ENCODE data around the gene ZDHHC12. TPM values are rescaled to one million over a fixed set of nuclear protein-coding genes. Genes with fewer than 3 reads are reported as not detected.

ZDHHC12 gene
- polyA plus RNA-seq, 4 donors, result 44.6 to 99.3 (median 68.6) TPM

GRCh38 chr9:128742401-128742800 lies 18.5 kb upstream of the ZDHHC12 start:
- Histone ChIP-seq H3K27me3 (ENCODE audit: control insufficient read depth in 3 of 3, insufficient read depth in 3 of 3, low read length in 3 of 3) (no peaks in the 10 kb centered on the region), H3K9me3 (ENCODE audit: control insufficient read depth in 2 of 2, insufficient read depth in 1 of 2, low read depth in 1 of 2, low read length in 1 of 2) (no peaks in the 10 kb centered on the region), H3K27ac (ENCODE audit: low read depth in 1 of 3, low read length in 2 of 3) (no peak overlapping the region), H3K4me3 (ENCODE audit: low read depth in 1 of 3, low read length in 3 of 3) (no peak overlapping the region), H3K36me3 (ENCODE audit: control insufficient read depth in 3 of 3, insufficient read depth in 2 of 3, low read depth in 1 of 3, low read length in 3 of 3) (peaks cover 0 to 52% (median 17%) of the 10 kb centered on the region in 3 donors), H3K4me1 (ENCODE audit: control insufficient read depth in 3 of 3, insufficient read depth in 2 of 3, low read depth in 1 of 3, low read length in 2 of 3) (no peaks in the 10 kb centered on the region)
- FAIRE-seq (no peak), DNase-seq (no peak)
- 82 to 86% (median 86%) methylated on average over 19 to 20 of the region's 20 CpGs for WGBS, 3 donors

GRCh38 chr9:128735373-128735772 lies 11.4 kb upstream of the ZDHHC12 start:
- peaks cover 2 to 70% (median 17%) of the 10 kb centered on the region in 3 donors for H3K36me3 ChIP-seq (ENCODE audit: control insufficient read depth in 3 of 3, insufficient read depth in 2 of 3, low read depth in 1 of 3, low read length in 3 of 3)
- no peak overlapping the region for H3K27ac ChIP-seq (ENCODE audit: low read depth in 1 of 3, low read length in 2 of 3)
- H3K9me3 ChIP-seq (ENCODE audit: control insufficient read depth in 2 of 2, insufficient read depth in 1 of 2, low read depth in 1 of 2, low read length in 1 of 2), result no peaks in the 10 kb centered on the region
- FAIRE-seq (no peak), DNase-seq (no peak)
- 85 to 100% (median 100%) methylated on average over 1 to 2 of the region's 2 CpGs for WGBS, 3 donors
- no peak overlapping the region for H3K4me3 ChIP-seq (ENCODE audit: low read depth in 1 of 3, low read length in 3 of 3)
- H3K27me3 ChIP-seq (ENCODE audit: control insufficient read depth in 3 of 3, insufficient read depth in 3 of 3, low read length in 3 of 3), result no peaks in the 10 kb centered on the region
- H3K4me1 ChIP-seq (ENCODE audit: control insufficient read depth in 3 of 3, insufficient read depth in 2 of 3, low read depth in 1 of 3, low read length in 2 of 3), result peaks cover 0 to 3% (median 0%) of the 10 kb centered on the region in 3 donors

- FAIRE-seq, result no peak
- Histone ChIP-seq H3K4me1 (ENCODE audit: control insufficient read depth in 3 of 3, insufficient read depth in 2 of 3, low read depth in 1 of 3, low read length in 2 of 3) (peaks cover 0 to 3% (median 0%) of the 10 kb centered on the region in 3 donors), H3K4me3 (ENCODE audit: low read depth in 1 of 3, low read length in 3 of 3) (peak overlapping the region in 1 of 3 donors; percentile 31), H3K27ac (ENCODE audit: low read depth in 1 of 3, low read length in 2 of 3) (peak overlapping the region in 2 of 3 donors; percentile 14 to 64), H3K27me3 (ENCODE audit: control insufficient read depth in 3 of 3, insufficient read depth in 3 of 3, low read length in 3 of 3) (no peaks in the 10 kb centered on the region), H3K9me3 (ENCODE audit: control insufficient read depth in 2 of 2, insufficient read depth in 1 of 2, low read depth in 1 of 2, low read length in 1 of 2) (no peaks in the 10 kb centered on the region), H3K36me3 (ENCODE audit: control insufficient read depth in 3 of 3, insufficient read depth in 2 of 3, low read depth in 1 of 3, low read length in 3 of 3) (peaks cover 6 to 71% (median 10%) of the 10 kb centered on the region in 3 donors)
- peak; percentile 85 to 90 for DNase-seq
- 27 to 40% (median 31%) methylated on average over 9 of the region's 9 CpGs for WGBS, 3 donors
Observed at GRCh38 chr9:128733256-128733655, 9.3 kb upstream of the ZDHHC12 start.

GRCh38 chr9:128732576-128732975 lies 8.6 kb upstream of the ZDHHC12 start:
- FAIRE-seq, result no peak
- no peaks in the 10 kb centered on the region for H3K27me3 ChIP-seq (ENCODE audit: control insufficient read depth in 3 of 3, insufficient read depth in 3 of 3, low read length in 3 of 3)
- no peaks in the 10 kb centered on the region for H3K9me3 ChIP-seq (ENCODE audit: control insufficient read depth in 2 of 2, insufficient read depth in 1 of 2, low read depth in 1 of 2, low read length in 1 of 2)
- no peak overlapping the region for H3K4me3 ChIP-seq (ENCODE audit: low read depth in 1 of 3, low read length in 3 of 3)
- WGBS, 3 donors, result 88 to 95% (median 91%) methylated on average over 13 of the region's 13 CpGs
- no peak for DNase-seq
- H3K27ac ChIP-seq (ENCODE audit: low read depth in 1 of 3, low read length in 2 of 3), result no peak overlapping the region
- H3K36me3 ChIP-seq (ENCODE audit: control insufficient read depth in 3 of 3, insufficient read depth in 2 of 3, low read depth in 1 of 3, low read length in 3 of 3), result peaks cover 6 to 75% (median 10%) of the 10 kb centered on the region in 3 donors
- peaks cover 0 to 3% (median 0%) of the 10 kb centered on the region in 3 donors for H3K4me1 ChIP-seq (ENCODE audit: control insufficient read depth in 3 of 3, insufficient read depth in 2 of 3, low read depth in 1 of 3, low read length in 2 of 3)

- Histone ChIP-seq H3K9me3 (ENCODE audit: control insufficient read depth in 2 of 2, insufficient read depth in 1 of 2, low read depth in 1 of 2, low read length in 1 of 2) (no peaks in the 10 kb centered on the region), H3K27ac (ENCODE audit: low read depth in 1 of 3, low read length in 2 of 3) (no peak overlapping the region), H3K4me1 (ENCODE audit: control insufficient read depth in 3 of 3, insufficient read depth in 2 of 3, low read depth in 1 of 3, low read length in 2 of 3) (peaks cover 0 to 3% (median 0%) of the 10 kb centered on the region in 3 donors), H3K4me3 (ENCODE audit: low read depth in 1 of 3, low read length in 3 of 3) (no peak overlapping the region), H3K36me3 (ENCODE audit: control insufficient read depth in 3 of 3, insufficient read depth in 2 of 3, low read depth in 1 of 3, low read length in 3 of 3) (peaks cover 4 to 73% (median 8%) of the 10 kb centered on the region in 3 donors), H3K27me3 (ENCODE audit: control insufficient read depth in 3 of 3, insufficient read depth in 3 of 3, low read length in 3 of 3) (no peaks in the 10 kb centered on the region)
- WGBS, 3 donors, result 82 to 89% (median 88%) methylated on average over 9 of the region's 9 CpGs
- DNase-seq (no peak), FAIRE-seq (no peak)
Observed at GRCh38 chr9:128731691-128732090, 7.8 kb upstream of the ZDHHC12 start.

- DNase-seq, result no peak
- WGBS, 3 donors, result 88 to 94% (median 90%) methylated on average over 13 of the region's 13 CpGs
- no peaks in the 10 kb centered on the region for H3K9me3 ChIP-seq (ENCODE audit: control insufficient read depth in 2 of 2, insufficient read depth in 1 of 2, low read depth in 1 of 2, low read length in 1 of 2)
- H3K27ac ChIP-seq (ENCODE audit: low read depth in 1 of 3, low read length in 2 of 3), result no peak overlapping the region
- no peak overlapping the region for H3K4me3 ChIP-seq (ENCODE audit: low read depth in 1 of 3, low read length in 3 of 3)
- H3K36me3 ChIP-seq (ENCODE audit: control insufficient read depth in 3 of 3, insufficient read depth in 2 of 3, low read depth in 1 of 3, low read length in 3 of 3), result peaks cover 4 to 69% (median 8%) of the 10 kb centered on the region in 3 donors
- H3K4me1 ChIP-seq (ENCODE audit: control insufficient read depth in 3 of 3, insufficient read depth in 2 of 3, low read depth in 1 of 3, low read length in 2 of 3), result peaks cover 0 to 3% (median 0%) of the 10 kb centered on the region in 3 donors
- no peaks in the 10 kb centered on the region for H3K27me3 ChIP-seq (ENCODE audit: control insufficient read depth in 3 of 3, insufficient read depth in 3 of 3, low read length in 3 of 3)
- no peak for FAIRE-seq
Observed at GRCh38 chr9:128731093-128731492, 7.2 kb upstream of the ZDHHC12 start.

GRCh38 chr9:128729766-128730517 lies 6.0 kb upstream of the ZDHHC12 start:
- Histone ChIP-seq H3K27me3 (ENCODE audit: control insufficient read depth in 3 of 3, insufficient read depth in 3 of 3, low read length in 3 of 3) (no peaks in the 10 kb centered on the region), H3K36me3 (ENCODE audit: control insufficient read depth in 3 of 3, insufficient read depth in 2 of 3, low read depth in 1 of 3, low read length in 3 of 3) (peaks cover 4 to 62% (median 7%) of the 10 kb centered on the region in 3 donors), H3K4me1 (ENCODE audit: control insufficient read depth in 3 of 3, insufficient read depth in 2 of 3, low read depth in 1 of 3, low read length in 2 of 3) (peaks cover 0 to 3% (median 0%) of the 10 kb centered on the region in 3 donors), H3K27ac (ENCODE audit: low read depth in 1 of 3, low read length in 2 of 3) (no peak overlapping the region), H3K9me3 (ENCODE audit: control insufficient read depth in 2 of 2, insufficient read depth in 1 of 2, low read depth in 1 of 2, low read length in 1 of 2) (no peaks in the 10 kb centered on the region), H3K4me3 (ENCODE audit: low read depth in 1 of 3, low read length in 3 of 3) (no peak overlapping the region)
- WGBS, 3 donors, result 92 to 97% (median 92%) methylated on average over 27 of the region's 27 CpGs
- DNase-seq (no peak), FAIRE-seq (no peak)

GRCh38 chr9:128729302-128729701 lies 5.4 kb upstream of the ZDHHC12 start:
- Histone ChIP-seq H3K4me1 (ENCODE audit: control insufficient read depth in 3 of 3, insufficient read depth in 2 of 3, low read depth in 1 of 3, low read length in 2 of 3) (peaks cover 0 to 8% (median 0%) of the 10 kb centered on the region in 3 donors), H3K27ac (ENCODE audit: low read depth in 1 of 3, low read length in 2 of 3) (no peak overlapping the region), H3K27me3 (ENCODE audit: control insufficient read depth in 3 of 3, insufficient read depth in 3 of 3, low read length in 3 of 3) (peaks cover 0 to 2% (median 0%) of the 10 kb centered on the region in 3 donors), H3K9me3 (ENCODE audit: control insufficient read depth in 2 of 2, insufficient read depth in 1 of 2, low read depth in 1 of 2, low read length in 1 of 2) (no peaks in the 10 kb centered on the region), H3K36me3 (ENCODE audit: control insufficient read depth in 3 of 3, insufficient read depth in 2 of 3, low read depth in 1 of 3, low read length in 3 of 3) (peaks cover 4 to 59% (median 6%) of the 10 kb centered on the region in 3 donors), H3K4me3 (ENCODE audit: low read depth in 1 of 3, low read length in 3 of 3) (no peak overlapping the region)
- DNase-seq (no peak), FAIRE-seq (no peak)
- WGBS, 3 donors, result 83 to 85% (median 84%) methylated on average over 5 of the region's 5 CpGs

Data from small intestine (tissue), 7 donors.